ENCODE data around the gene C16orf46. TPM values are rescaled to one million over a fixed set of nuclear protein-coding genes. Genes with fewer than 3 reads are reported as not detected.
A peak's percentile ranks its signal among the peaks of the same experiment; 100 is the strongest.

The C16orf46 gene
- total and polyA plus RNA-seq, 2 of the 13 experiments (the other 11 are each of a cell fraction or from before 2014, with no cell fraction given) = 0.38 to 0.55 TPM

GRCh38 chr16:81077076-81077940 is at the start of gene C16orf46 (continued):
- TF ChIP-seq ZNF607 (CRISPR knock-in tag; IDR thresholded peaks at IDR 0.05; ENCODE audit: borderline replicate concordance) = peak; percentile 89; the same call in 1 of the 2 replicates
- no peak for TF ChIP-seq ZNF75D (CRISPR knock-in tag; IDR thresholded peaks at IDR 0.05; ENCODE audit: borderline replicate concordance)
- TF ChIP-seq YEATS2 (CRISPR knock-in tag; IDR thresholded peaks at IDR 0.05; ENCODE audit: borderline replicate concordance) = peak; percentile 89
- TF ChIP-seq CSRNP1 (CRISPR knock-in tag; IDR thresholded peaks at IDR 0.05) = peak; percentile 98
- TF ChIP-seq ZNF225 (CRISPR knock-in tag; IDR thresholded peaks at IDR 0.05) = peak; percentile 93
- TF ChIP-seq CEBPZ (IDR thresholded peaks at IDR 0.05; ENCODE audit: low read length) = no peak
- TF ChIP-seq SNAPC2 (CRISPR knock-in tag; IDR thresholded peaks at IDR 0.05) = peak; percentile 71; the same call in 1 of the 2 replicates
- no peak for TF ChIP-seq ZFP62 (CRISPR knock-in tag; IDR thresholded peaks at IDR 0.05)
- TF ChIP-seq ARID2 (CRISPR knock-in tag; IDR thresholded peaks at IDR 0.05; ENCODE audit: borderline replicate concordance) = peak; percentile 91
- TF ChIP-seq MED8 (CRISPR knock-in tag; IDR thresholded peaks at IDR 0.05; ENCODE audit: insufficient replicate concordance) = peak; percentile 61
- TF ChIP-seq ZNF350 (CRISPR knock-in tag; IDR thresholded peaks at IDR 0.05; ENCODE audit: borderline replicate concordance, low read depth) = peak; percentile 98
- TF ChIP-seq ZNF383 (CRISPR knock-in tag; IDR thresholded peaks at IDR 0.05; ENCODE audit: borderline replicate concordance) = no peak
- peak; percentile 18; the same call in 1 of the 2 replicates for TF ChIP-seq ZKSCAN8 (CRISPR knock-in tag; IDR thresholded peaks at IDR 0.05; ENCODE audit: borderline replicate concordance)
- peak; percentile 98 for TF ChIP-seq ZNF687 (CRISPR knock-in tag; IDR thresholded peaks at IDR 0.05)
- peak; percentile 86; the same call in 1 of the 2 replicates for TF ChIP-seq ZNF180 (CRISPR knock-in tag; IDR thresholded peaks at IDR 0.05; ENCODE audit: borderline replicate concordance, low read depth)
- TF ChIP-seq MEIS1 (CRISPR knock-in tag; IDR thresholded peaks at IDR 0.05; ENCODE audit: borderline replicate concordance) = peak; percentile 51; the same call in 1 of the 2 replicates
- TF ChIP-seq ZNF264 (CRISPR knock-in tag; IDR thresholded peaks at IDR 0.05) = peak; percentile 69; the same call in 1 of the 2 replicates

Measured in HepG2 (cell line).